Hypothalamus (tissue), 51 donors: ENCODE measurements around the gene LRP2.
"Not testable (repeated sequence)": the region's sequence is repeated elsewhere in the genome, so short reads cannot be mapped to it uniquely, and the experiment has no call there.

Experiments
- DNase-seq, 51 donors: peaks; one replicate each; lab custom pipeline; 2025; lab: John Stamatoyannopoulos, UW

Gene LRP2

DNA sequence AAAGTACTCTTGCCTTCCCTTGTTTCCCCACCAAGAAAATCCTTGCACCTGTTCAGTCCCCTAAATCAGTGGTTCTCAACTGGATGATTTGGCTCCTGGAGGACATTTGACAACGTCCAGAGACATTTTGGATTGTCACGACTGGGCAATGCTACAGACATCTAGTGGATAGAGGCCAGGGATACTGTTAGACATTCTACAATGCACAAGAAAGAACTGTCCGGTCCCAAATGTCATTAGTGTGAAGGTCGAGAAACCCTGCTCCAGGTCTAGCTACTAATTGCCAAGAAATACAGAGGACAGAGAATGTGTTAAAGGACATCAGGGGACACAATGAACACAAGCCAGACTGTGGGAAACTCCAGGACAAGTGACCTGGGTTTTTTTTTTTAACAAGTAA lies 60.0 kb downstream of the LRP2 start:
- DNase-seq, result peak in 2 of 51 donors; percentile 23 to 32

DNA sequence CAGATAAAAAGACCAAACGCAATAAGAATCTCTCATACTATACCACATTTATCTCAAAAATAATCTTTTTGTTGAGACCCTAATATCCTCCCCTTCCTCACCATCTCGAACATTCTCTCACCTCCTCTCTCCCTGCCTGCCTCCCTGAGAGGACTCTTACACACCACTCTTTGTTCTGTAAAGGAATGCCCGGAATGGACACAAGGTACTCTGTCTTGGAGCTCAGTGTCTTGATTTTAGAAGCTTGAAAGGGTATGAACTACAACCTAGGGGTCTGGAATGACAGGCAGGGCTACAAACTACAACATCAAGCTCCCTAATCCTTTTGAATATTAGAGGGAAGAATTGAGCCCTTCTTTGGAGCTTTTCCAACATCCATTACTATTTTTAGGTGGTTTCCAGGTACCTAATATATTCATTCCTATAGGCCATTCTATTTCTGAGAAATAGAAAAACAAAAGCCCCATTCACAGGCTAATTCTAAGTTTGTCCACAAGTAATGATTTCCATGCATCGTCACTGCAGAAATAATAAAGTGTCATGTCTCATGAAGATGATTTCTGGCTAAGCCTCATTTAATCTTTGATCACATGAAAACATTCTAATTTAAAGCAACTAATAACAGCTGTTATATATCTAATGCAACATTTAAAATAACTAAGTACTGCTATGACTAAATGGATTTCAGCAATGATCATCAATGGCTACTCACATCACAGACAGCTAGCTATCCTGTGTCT lies 60.6 kb downstream of the LRP2 start:
- no peak for DNase-seq

DNA sequence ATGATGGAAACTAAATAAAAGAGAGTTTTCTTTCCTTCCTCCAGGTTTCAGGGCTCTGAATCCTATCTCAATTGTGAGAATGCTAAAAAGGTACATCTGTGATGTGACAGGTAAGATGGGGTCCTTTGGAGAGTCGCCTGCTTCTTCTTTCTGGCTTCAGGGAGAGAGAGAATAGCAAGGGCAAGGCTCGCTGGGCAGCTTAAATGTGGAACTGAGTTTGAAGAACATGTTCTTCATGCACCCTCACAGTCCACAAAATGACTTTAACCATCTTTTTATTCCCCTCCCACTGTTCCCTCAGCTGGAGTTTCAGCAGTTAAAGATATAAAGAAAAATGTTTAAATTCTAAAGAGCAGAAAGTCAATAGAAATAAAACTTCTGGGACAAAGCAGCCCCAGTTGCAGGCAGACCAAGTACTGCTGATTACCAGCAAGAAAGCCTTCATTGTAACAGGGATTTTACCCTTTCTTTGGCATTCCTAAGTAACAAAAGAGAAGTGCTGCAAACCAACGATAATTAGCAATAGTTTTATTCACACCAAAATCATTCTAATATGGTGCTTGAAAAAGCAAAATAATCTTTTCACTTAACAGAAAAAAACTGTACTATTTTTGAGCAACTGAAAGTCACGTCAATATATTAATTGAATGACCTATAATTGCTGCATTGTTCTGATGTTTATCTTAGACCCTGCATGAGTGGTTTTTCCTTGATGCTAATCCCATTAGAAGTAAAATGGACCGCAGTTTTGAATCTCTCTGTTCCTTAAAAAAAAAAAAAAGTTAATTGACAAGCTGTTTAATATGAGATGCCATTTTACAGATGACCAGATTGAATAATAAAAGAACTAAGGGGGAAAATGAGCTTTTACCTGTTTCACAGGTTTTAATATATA lies 61.5 kb downstream of the LRP2 start:
- peak in 1 of 51 donors; percentile 37 for DNase-seq

DNA sequence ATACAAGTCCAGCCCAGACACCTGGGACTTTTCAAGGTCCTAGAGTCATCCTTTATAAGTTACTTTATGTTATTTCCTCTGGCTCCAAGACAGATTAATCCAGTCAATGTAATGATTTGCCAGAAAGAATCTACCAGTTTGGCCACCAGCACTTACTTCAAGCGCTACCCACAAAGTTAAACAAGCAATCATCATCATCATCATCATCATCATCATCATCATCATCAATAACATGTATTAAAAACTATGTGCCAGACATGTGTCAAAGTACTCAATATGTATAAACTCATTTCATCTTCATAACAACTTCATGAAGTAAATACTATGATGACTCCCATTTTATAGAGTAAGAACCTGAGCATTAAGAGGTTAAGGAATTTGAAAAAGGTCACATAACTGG lies 64.3 kb downstream of the LRP2 start:
- DNase-seq, result no peak

DNA sequence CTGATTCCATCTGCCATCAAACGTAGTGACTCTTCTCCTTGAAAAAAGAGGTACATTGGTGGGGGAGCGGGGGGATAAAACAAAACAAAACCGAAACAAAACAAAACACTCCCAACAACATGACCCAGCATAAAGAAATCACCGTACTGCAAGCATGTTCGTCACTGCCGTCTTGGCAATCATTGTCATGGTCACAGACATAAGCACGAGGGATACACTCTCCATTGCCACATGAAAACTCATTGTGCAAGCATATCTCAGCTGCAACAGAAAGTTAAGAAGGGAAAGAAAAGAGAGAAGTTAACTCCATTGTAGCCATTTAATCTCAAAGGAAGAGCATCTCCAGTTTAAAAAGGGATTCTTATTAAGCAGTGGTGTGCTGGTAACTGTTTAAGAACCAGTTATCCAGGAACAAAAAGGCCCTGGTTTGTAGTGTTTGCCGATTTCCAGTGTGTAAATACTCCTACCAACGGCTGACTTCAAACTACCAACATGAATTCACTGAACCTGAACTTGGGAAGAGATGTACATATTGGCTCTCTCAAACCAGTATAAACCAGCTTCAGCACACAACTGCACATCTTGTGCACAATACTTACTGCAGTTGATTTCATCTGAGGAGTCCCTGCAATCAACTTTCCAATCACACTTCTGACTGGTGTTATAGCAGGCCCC lies 68.2 kb downstream of the LRP2 start:
- DNase-seq, result no peak

DNA sequence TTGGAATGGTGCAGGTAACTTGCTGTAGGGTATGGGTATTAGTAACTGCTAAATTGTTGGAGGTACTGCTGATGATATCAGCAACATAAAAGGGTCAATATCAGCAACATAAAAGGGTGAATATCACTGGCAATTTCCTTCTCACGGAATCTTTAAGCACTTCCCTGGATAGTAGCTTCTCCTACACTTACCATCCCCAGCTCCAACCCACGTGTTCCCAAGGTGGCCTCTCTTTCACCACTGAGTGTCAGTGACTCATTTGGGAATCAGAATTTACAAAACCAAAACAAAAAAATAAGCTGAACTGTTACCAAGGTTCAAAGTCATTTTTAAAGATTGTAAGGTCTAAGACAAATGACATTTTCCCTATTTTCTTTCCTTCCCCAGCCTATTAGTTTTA lies 70.8 kb downstream of the LRP2 start:
- DNase-seq, result no peak

DNA sequence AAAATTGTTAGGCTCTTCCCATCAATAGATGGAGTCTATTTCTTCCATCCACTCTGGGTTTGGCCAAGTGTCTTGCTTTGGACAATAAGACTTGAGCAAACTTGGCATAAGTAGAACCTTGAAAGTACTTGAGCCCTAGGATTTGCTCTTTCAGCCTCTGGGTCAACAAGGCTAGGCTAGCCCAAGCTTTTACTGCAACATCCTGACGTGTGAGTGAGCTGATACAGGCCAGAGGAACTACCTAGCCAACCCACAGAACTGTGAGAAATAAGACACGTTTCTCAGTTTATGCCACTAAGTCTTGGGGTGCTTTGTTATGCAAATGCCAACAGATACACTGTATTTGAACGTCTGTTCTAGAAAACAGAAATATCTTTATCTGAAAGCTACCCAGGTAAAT lies 71.9 kb downstream of the LRP2 start:
- DNase-seq, result no peak

DNA sequence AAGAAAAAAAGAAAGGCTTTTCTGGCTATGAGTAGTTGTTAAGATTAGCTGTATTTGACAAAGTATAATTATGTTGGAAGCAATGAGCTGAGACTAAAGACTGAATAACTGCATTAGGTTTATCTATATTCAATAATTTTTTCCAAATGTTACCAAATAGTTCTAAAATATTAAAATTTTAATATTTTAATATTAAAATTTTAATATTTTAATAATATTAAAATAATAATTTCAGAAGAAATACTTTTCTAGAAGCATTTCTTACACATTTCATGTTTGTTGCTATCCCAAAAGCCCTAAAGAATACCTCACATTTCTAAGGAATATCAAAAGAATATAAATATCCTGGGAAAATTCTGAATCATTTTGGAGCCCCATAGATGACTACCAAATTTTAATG lies 74.7 kb downstream of the LRP2 start:
- no peak for DNase-seq

DNA sequence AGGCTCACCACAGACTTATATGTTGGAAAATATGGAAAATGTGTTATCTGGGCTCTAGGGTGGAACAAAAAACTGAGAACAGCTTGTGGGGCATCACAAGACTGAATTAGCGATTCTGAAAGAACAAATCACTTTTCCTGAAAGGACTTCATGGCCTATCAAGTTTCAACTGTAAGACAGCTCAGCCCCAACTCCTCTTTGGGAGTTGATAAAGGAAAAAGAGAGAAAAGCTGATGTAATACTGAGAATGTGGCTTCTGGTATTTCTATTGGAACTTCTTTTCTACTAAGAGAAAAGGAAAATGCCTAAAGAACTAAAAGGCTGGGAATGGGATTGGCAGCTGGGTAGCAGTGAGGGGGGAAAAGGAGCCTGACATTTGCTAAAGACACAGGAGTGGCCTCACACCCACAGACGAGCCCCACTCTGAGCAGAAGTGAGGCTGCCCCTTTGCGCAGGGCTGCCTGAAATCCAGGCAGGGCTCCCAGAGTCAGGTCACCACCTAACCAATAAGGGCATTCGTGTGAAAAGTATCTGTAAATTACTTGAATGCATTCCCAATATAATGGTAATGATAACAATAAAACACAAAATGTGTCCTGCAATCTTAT lies 75.6 kb downstream of the LRP2 start:
- DNase-seq, result no peak

DNA sequence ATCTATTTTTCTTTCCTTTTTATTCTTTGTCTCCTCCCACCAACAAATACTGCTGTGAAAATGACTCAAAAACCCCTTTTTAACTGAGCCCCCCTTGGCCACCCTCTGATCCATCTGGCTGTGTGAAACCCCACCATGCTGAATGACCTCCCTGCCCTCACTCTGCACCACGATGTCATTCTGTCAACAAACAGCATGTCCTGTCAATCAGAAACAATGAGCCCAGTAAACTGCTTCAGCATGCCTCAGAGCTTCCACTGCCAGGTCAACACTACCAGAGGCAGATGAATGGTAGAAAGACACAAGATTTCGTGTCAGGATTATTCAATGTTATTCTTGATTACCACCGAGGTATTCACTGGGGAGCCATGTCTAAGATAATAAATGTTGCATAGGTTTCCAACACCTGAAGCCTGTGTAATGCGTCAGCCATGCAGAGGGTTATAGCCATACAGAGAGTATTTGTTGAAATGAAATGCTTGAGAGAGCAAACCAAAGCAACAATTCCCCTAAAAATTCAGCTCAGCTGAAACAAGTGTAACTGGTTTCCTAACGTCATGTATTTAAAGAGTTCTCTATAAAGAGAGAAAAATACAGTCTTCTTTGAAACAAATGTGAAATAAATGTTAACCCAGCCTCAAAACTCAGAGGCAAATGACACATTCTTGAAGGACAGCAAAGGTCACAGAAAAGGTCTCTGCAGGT lies 76.7 kb downstream of the LRP2 start:
- peak in 1 of 51 donors; percentile 26 for DNase-seq

DNA sequence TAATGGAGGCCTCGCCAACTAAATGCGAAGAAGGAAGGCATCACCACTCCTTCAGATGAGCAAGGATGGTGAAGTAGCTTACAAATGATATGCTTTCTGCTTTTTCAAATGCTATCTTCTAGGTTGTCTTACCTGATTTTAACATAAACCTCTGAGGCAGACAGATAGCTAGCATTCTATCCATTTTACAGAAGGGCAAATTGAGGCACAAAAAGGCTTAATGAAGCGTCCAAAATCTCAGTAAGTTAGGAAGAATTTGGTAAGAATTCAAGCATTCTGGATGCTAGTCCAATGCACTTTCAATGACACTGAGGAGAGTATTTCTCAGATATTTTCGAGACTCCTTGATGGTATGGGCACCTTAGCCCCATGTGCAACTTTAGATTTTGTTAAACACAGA lies 81.8 kb downstream of the LRP2 start:
- no peak for DNase-seq

DNA sequence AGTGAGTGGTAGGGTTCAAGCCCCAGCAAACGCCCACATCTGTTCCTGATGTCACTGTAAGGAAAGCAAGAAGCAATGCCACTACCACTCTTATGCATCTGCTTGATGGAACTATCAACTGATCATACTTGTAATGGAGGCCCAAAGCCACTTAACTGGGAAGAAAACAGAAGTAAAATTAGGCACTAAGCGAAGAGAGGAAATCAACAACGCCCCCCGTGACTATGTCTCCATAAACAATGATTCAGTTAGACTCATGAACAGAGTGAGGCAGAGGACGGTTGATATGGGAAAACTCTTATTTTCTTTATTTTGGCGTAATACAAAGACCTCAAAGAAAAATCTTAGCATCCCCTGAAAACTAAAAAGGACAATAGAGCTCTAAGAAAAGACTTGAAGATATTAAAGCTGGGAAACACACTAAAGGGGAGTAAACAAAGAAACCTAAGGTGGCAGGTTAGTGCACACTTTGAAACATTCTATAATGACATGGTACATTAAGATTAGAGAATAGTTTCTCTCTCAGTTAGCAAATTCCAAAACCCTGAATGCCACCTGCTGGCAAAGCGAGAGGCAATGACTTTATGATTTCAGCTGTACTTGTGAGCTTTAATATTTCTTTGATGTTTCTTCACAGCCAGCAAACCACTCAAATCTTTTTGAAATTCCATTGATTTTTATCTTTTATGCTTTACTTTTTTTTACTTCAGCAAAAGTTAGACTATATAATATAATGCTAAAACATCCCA lies 86.5 kb downstream of the LRP2 start:
- DNase-seq, result no peak

DNA sequence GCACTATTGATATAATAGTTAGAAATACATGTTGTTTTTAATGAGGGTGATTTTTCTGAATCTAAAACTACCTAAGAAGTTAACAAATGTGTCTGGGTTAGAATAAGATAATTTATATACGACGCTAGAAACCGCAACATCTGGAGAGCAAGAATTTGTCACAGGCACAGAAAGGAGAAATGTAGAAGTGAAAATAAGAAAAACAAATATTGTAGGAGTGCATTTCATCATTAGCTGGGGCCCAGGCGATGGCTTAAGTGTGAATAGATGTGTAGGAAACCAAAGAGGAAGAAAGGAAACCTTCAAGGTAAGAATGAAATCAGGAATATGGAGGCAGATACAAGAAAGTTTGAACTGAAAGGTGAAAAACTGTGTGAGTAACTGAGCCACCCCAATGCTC lies 90.3 kb downstream of the LRP2 start:
- no peak for DNase-seq

DNA sequence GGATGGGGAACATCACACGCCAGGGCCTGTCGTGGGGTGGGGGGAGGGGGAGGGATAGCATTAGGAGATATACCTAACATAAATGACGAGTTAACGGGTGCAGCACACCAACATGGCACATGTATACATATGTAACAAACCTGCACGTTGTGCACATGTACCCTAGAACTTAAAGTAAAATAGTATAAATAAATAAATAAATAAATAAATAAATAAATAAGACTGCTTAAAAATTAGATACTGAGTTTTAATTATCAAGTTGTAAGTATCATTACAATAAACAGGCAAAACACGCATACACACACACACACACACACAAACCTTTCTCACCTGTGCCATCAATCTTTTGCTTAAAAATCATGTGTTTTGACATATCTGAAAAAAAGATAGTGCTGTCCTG lies 91.8 kb downstream of the LRP2 start:
- not testable (repeated sequence) for DNase-seq

DNA sequence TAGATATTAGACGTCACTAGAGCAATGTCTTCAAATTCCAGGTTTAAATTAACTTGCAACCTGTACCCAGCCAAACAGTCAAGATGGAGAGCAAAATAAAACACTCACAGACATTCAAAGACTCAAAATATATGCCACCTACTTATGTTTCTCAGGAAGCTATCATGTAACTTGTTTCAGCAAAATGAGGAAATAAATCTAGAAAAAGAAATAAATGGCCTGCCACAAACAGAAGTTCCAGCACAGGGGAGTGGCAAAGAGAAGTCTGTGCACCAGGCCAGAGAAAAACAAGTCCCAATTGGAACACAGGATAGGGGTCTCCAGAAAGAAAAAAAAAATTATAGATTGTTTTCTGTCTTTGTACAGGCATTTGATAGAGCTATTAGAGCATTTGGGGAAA lies 96.7 kb downstream of the LRP2 start:
- DNase-seq, result no peak

DNA sequence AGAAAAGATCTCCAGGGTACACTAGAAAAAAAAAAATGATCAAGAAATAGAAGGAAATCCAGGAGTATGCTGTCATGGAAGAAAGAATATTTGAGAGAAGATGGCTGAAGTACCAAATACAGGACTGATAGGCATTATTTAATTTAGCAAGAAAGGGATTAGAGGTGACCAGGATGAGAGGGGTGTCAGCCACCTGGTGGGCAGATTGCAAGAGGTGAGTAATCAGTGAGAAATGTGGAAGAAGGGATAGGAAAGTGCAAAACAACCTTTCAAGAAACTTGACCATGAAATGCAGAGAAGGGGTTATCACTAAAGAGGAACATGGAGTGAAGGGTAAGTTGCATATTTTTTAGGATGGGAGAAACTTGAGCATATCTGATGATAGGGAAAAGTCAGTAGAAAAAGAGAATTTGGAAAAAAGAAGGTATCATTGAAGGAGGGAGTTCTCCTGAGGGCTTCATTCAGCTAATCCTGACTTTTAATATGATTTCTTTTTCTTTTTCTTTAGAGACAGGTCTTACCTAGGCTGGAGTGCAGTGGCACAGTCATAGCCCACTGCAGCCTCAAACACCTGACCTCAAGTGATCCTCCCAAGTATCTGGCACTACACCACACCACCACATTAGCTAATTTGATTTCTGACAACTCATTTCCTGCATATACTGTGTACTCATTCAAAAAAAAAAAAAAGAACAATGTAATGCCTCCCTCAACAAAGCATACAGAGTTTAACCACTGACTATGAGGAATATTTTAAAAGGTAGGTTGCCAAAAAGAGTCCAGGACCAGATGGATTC lies 101.3 kb downstream of the LRP2 start:
- DNase-seq, result no peak

DNA sequence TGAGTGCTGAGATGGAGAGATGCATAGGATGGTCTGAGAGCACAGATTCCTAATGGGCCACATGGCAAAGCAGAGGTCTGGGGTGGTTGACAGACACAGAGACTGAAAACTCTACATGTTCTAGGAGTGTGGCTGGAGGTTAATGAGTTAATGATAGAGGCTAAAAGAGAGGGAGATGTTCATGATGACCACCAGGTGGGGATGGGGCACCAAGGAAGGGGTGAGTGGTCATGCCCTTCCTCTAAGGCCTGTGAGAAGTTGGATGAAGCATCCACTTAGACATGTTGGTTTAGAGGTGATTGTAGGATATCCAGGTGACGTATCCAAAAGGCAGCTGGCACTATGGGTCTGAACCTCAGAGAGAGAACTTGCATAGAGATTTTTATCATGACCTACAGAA lies 102.1 kb downstream of the LRP2 start:
- peak in 1 of 51 donors; percentile 3 for DNase-seq

DNA sequence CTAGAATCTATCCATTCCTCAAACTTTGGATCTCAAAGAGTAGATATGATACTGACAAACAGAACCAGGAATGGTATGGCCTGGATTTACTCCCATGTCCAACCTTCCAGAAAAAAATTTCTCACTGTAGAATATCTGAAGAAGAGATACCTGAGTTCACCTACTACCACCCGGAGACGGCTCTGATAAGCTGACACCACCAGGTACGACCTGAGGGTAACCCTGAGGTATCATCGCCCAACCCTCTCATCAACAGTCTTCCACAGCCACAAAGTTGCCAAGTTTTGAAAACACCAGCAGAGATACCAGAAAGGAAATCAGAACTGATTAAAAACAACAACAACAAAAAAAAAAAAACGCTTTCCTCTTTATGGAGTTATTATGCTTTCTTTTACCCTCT lies 102.9 kb downstream of the LRP2 start:
- no peak for DNase-seq

DNA sequence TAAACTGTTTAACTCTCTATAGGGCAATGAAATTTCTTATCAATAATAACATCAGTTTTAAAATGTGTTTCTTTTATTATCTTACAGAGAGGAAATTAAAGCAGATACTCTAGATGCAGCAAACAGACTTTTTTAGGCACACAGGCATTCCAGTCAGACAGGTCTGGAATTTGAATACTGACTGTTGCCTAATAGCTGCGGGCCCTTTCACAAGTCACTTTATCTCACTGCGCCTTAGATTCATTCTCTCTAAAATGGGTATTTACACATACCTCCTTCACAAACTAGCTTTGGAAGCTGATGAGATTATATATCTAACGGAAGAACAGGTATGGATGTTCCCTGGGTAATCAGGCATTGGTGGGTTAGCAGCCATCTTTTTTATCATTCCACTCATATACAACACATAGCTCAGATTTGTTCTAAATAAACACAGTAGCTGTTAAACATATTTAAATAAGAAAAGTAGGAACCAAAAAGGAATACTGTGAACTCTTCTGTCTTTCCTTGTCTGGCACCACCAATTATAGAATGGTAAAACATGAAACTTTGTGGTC lies 104.2 kb downstream of the LRP2 start:
- no peak for DNase-seq
